Keratinocyte (primary cell): ENCODE results near the gene GHRH. TPM values are rescaled to one million over a fixed set of nuclear protein-coding genes. Genes with fewer than 3 reads are reported as not detected.

Experiments
- DNase-seq: peaks from one replicate; pipeline ENCODE4 v3.0.0-alpha.2; 2011; ENCODE audit warnings: low read depth, missing footprints, low spot score
- FAIRE-seq: peaks from 2 replicates; lab custom pipeline; 2011; peaks lifted over from hg19 to GRCh38; lab: Jason Lieb, UNC
- H2AFZ ChIP-seq: 2 replicates; pipeline ENCODE4 v1.6.0; 2012; ENCODE audit warnings: low read length, control low read depth, inconsistent platforms; ENCODE audit not compliant: control insufficient read depth
- H3K27ac ChIP-seq: 2 replicates; pipeline ENCODE4 v1.5.1; 2011; ENCODE audit warnings: low read length; ENCODE audit not compliant: control insufficient read depth, insufficient read depth
- H3K27me3 ChIP-seq: 3 replicates; pipeline ENCODE4 v1.6.0; 2011; ENCODE audit warnings: low read length; ENCODE audit not compliant: control insufficient read depth, insufficient read depth; ENCODE audit errors: extremely low read depth
- H3K36me3 ChIP-seq, 2 experiments: 2 replicates in 1 of 2; 3 replicates in 1 of 2; pipeline ENCODE4 v1.5.1; 2011; ENCODE audit warnings: low read length in 2 of 2, mild to moderate bottlenecking in 1 of 2; ENCODE audit not compliant: control insufficient read depth in 2 of 2, insufficient read depth in 2 of 2; ENCODE audit errors: extremely low read depth in 1 of 2
- H3K4me1 ChIP-seq: 3 replicates; pipeline ENCODE4 v1.5.1; 2011; ENCODE audit warnings: low read length; ENCODE audit not compliant: control insufficient read depth, insufficient read depth; ENCODE audit errors: extremely low read depth
- H3K4me2 ChIP-seq: 3 replicates; pipeline ENCODE4 v1.6.0; 2011; ENCODE audit warnings: low read depth, low read length; ENCODE audit not compliant: control insufficient read depth, insufficient read depth; ENCODE audit errors: extremely low read depth
- H3K4me3 ChIP-seq, 3 experiments: fragments of 200-600 bp in 1 of 3; sonication (generic) in 1 of 3; 2 replicates in 2 of 3; 3 replicates in 1 of 3; pipeline ENCODE4 v1.5.1; 2011 to 2016; ENCODE audit warnings: low read length in 3 of 3, mild to moderate bottlenecking in 3 of 3, control low read depth in 2 of 3, inconsistent platforms in 1 of 3, low read depth in 1 of 3, mixed read lengths in 1 of 3, mixed run types in 1 of 3, moderate library complexity in 1 of 3; ENCODE audit not compliant: control insufficient read depth in 2 of 3, insufficient read depth in 2 of 3; ENCODE audit errors: extremely low read depth in 1 of 3
- H3K79me2 ChIP-seq: 2 replicates; pipeline ENCODE4 v1.6.0; 2012; ENCODE audit warnings: low read length; ENCODE audit not compliant: control insufficient read depth, insufficient read depth
- H3K9ac ChIP-seq: 3 replicates; pipeline ENCODE4 v1.6.0; 2011; ENCODE audit warnings: low read length; ENCODE audit not compliant: control insufficient read depth, insufficient read depth; ENCODE audit errors: extremely low read depth
- H3K9me1 ChIP-seq: 3 replicates; pipeline ENCODE4 v1.6.0; 2011; ENCODE audit warnings: low read length; ENCODE audit not compliant: control insufficient read depth, insufficient read depth; ENCODE audit errors: extremely low read depth
- H3K9me3 ChIP-seq: 2 replicates; pipeline ENCODE4 v1.5.1; 2012; ENCODE audit warnings: low read depth, low read length; ENCODE audit not compliant: control insufficient read depth
- H4K20me1 ChIP-seq: 3 replicates; pipeline ENCODE4 v1.6.0; 2011; ENCODE audit warnings: low read length; ENCODE audit not compliant: control insufficient read depth, insufficient read depth; ENCODE audit errors: extremely low read depth
- EZH2 ChIP-seq: IDR thresholded peaks from one replicate; pipeline ENCODE4 v1.6.1; 2012; ENCODE audit warnings: inconsistent platforms, mild to moderate bottlenecking, low read length, moderate library complexity
- dilution Hi-C: fragments of 300-500 bp; cut with MboI; formaldehyde crosslinking; loops from one replicate; pipeline ENCODE4 v1.7.0; 2020; ENCODE audit warnings: low sequenced_read_pairs; ENCODE audit not compliant: extremely low pct_ligation_motif_present
- polyA minus RNA-seq, 3 experiments: library from RNA; depleted of rRNA, polyadenylated mRNA; stranded (reverse); fragments of >200 nt; gene quantifications; 1 replicate in 1 of 3; 2 replicates in 1 of 3; 3 replicates in 1 of 3; pipeline ENCODE4 v1.2.3, GENCODE V29; 2011
- polyA plus RNA-seq, 5 experiments: library from polyadenylated mRNA; depleted of rRNA in 3 of 5; stranded (reverse) in 3 of 5; stranded (forward) in 1 of 5; unstranded in 1 of 5; fragments of >200 nt; gene quantifications; 1 replicate in 1 of 5; 2 replicates in 3 of 5; 3 replicates in 1 of 5; pipeline versions ENCODE4 v1.2.1 to v1.2.3, GENCODE V29; 2011 to 2012; ENCODE audit warnings: missing spikeins in 2 of 5, low read depth in 1 of 5, low replicate concordance in 1 of 5
- TF ChIP-seq, protein P1 (sequence below), 3 experiments: IDR thresholded peaks in 1 of 3; conservative IDR thresholded peaks in 1 of 3; optimal IDR thresholded peaks in 1 of 3; 2 replicates in 2 of 3; 3 replicates in 1 of 3; pipeline versions ENCODE3 to v1.5.1; 2011; ENCODE audit warnings: low read length in 3 of 3, mild to moderate bottlenecking in 3 of 3, moderate library complexity in 2 of 3, control low read depth in 1 of 3, inconsistent platforms in 1 of 3; ENCODE audit not compliant: insufficient read depth in 2 of 3; ENCODE audit errors: extremely low read depth in 1 of 3

GHRH gene, protein sequence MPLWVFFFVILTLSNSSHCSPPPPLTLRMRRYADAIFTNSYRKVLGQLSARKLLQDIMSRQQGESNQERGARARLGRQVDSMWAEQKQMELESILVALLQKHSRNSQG
- not detected in 3 replicates for polyA plus RNA-seq
- polyA plus RNA-seq (2011; ENCODE audit: low read depth) = not detected
- not detected in 2 replicates for polyA plus RNA-seq (2011; cell fraction: cytosol; rRNA removed)
- polyA plus RNA-seq (2011; cell fraction: nucleus; rRNA removed) = not detected in 2 replicates
- not detected in 2 replicates for polyA plus RNA-seq (2012; ENCODE audit: low replicate concordance)
- not detected in 3 replicates for polyA minus RNA-seq
- polyA minus RNA-seq (2011; cell fraction: cytosol; rRNA and poly(A)+ RNA removed) = not detected
- polyA minus RNA-seq (2011; cell fraction: nucleus; rRNA and poly(A)+ RNA removed) = not detected in 2 replicates

DNA sequence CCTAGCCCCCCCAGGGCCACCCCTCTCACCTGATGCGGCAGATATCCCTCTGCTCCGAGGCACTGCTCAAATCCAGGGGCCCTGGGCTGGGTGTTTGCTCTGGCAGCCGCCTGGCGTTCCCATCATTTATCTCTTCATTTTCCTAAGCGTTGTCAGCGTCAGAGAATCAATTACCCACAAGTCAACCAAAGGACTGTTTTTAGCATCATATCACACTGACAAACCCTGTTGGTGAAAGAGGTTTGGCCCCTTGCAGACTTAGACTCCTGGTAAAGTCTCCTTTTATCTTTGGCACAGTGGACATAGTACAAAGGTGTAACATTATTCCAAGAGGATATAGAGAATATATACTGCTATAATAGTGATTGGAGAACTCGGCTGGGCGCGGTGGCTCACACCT lies at the start of gene GHRH:
GHRH (minus strand) TSS at position 101 of the 400 bp plus-strand sequence. CDS start 4,925 bp downstream, outside the sequence.
- H3K27me3 ChIP-seq = peaks cover 38% of the 10 kb centered on the region
- H3K4me2 ChIP-seq = no peak within 1 kb of the TSS
- DNase-seq = no peak
- dilution Hi-C loops = loop anchor here (25.0 kb wide), 1 partner anchor 226 kb away; no protein-coding TSS in a partner anchor
- H4K20me1 ChIP-seq = no peaks in the 10 kb centered on the region
- no peaks in the 10 kb centered on the region for H3K36me3 ChIP-seq
- H3K27ac ChIP-seq = no peak within 1 kb of the TSS
- no peaks in the 10 kb centered on the region for H3K79me2 ChIP-seq
- H3K4me3 ChIP-seq = no peak within 1 kb of the TSS
- no peaks in the 10 kb centered on the region for H3K9me1 ChIP-seq
- peaks cover under 1% of the 10 kb centered on the region for H3K4me1 ChIP-seq
- H2AFZ ChIP-seq = no peak within 1 kb of the TSS
- FAIRE-seq = no peak
- H3K9ac ChIP-seq = no peak within 1 kb of the TSS
- TF ChIP-seq, protein P1, sequence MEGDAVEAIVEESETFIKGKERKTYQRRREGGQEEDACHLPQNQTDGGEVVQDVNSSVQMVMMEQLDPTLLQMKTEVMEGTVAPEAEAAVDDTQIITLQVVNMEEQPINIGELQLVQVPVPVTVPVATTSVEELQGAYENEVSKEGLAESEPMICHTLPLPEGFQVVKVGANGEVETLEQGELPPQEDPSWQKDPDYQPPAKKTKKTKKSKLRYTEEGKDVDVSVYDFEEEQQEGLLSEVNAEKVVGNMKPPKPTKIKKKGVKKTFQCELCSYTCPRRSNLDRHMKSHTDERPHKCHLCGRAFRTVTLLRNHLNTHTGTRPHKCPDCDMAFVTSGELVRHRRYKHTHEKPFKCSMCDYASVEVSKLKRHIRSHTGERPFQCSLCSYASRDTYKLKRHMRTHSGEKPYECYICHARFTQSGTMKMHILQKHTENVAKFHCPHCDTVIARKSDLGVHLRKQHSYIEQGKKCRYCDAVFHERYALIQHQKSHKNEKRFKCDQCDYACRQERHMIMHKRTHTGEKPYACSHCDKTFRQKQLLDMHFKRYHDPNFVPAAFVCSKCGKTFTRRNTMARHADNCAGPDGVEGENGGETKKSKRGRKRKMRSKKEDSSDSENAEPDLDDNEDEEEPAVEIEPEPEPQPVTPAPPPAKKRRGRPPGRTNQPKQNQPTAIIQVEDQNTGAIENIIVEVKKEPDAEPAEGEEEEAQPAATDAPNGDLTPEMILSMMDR (optimal IDR thresholded peaks at IDR 0.05 in 1 of 3, IDR thresholded peaks at IDR 0.05 in 1 of 3, conservative IDR thresholded peaks at IDR 0.05 in 1 of 3; ENCODE audit: extremely low read depth in 1 of 3, insufficient read depth in 2 of 3, low read length in 3 of 3) = no peak
- TF ChIP-seq EZH2 = no peak
- no peaks in the 10 kb centered on the region for H3K9me3 ChIP-seq

DNA sequence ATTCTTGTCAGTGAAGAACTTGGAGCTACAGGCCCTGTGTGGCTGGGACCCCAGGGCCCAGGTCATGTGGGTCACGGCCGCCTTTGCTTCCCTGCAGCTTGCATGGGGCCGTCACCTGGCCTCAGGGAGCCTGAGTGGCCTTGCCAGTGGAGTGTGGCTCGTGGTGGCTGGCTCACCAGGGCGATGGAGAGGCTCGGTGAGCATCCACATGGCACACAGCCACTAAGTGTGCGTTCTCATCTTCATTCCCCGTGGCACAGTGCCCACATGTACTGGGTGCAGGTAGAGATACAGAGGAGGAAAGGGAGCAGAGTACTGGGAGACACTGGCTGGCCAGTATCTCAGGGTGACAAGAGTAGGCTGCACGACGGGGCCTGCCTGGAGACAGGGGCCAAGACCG lies 49.3 kb upstream of the GHRH start:
- DNase-seq (no peak), FAIRE-seq (no peak)
- no peak overlapping the region for H3K27ac ChIP-seq
- H4K20me1 ChIP-seq = no peaks in the 10 kb centered on the region
- H3K36me3 ChIP-seq = peaks cover 13 to 16% of the 10 kb centered on the region in 2 experiments
- H3K9me1 ChIP-seq = no peaks in the 10 kb centered on the region
- dilution Hi-C loops = no loop called here
- peaks cover 4% of the 10 kb centered on the region for H3K4me1 ChIP-seq
- H2AFZ ChIP-seq = no peak overlapping the region
- H3K4me3 ChIP-seq = no peak overlapping the region
- TF ChIP-seq, protein P1 (optimal IDR thresholded peaks at IDR 0.05 in 1 of 3, IDR thresholded peaks at IDR 0.05 in 1 of 3, conservative IDR thresholded peaks at IDR 0.05 in 1 of 3; ENCODE audit: extremely low read depth in 1 of 3, insufficient read depth in 2 of 3, low read length in 3 of 3) = no peak
- no peak for TF ChIP-seq EZH2
- no peak overlapping the region for H3K9ac ChIP-seq
- peaks cover 14% of the 10 kb centered on the region for H3K79me2 ChIP-seq
- no peak overlapping the region for H3K4me2 ChIP-seq
- no peaks in the 10 kb centered on the region for H3K27me3 ChIP-seq
- no peaks in the 10 kb centered on the region for H3K9me3 ChIP-seq
